Astrocyte (in vitro differentiated cells and primary cell): Measurements from ENCODE around the gene DPH6. TPM values are rescaled to one million over a fixed set of nuclear protein-coding genes. Genes with fewer than 3 reads are reported as not detected.
A peak's percentile ranks its signal among the peaks of the same experiment; 100 is the strongest.

ENCODE experiments used
- DNase-seq: peaks from one replicate; pipeline ENCODE4 v3.0.0-alpha.2; 2010; ENCODE audit warnings: low read depth
- FAIRE-seq: peaks from 2 replicates; lab custom pipeline; 2011; peaks lifted over from hg19 to GRCh38; lab: Jason Lieb, UNC
- H2AFZ ChIP-seq: 2 replicates; pipeline ENCODE4 v1.6.0; 2012; ENCODE audit warnings: low read depth, low read length, inconsistent platforms
- H3K27ac ChIP-seq: 2 replicates; pipeline ENCODE4 v1.5.1; 2011; ENCODE audit warnings: low read depth, low read length, inconsistent platforms
- H3K27me3 ChIP-seq: 2 replicates; pipeline ENCODE4 v1.6.0; 2011; ENCODE audit warnings: low read length, inconsistent platforms; ENCODE audit not compliant: insufficient read depth
- H3K36me3 ChIP-seq: 2 replicates; pipeline ENCODE4 v1.5.1; 2011; ENCODE audit warnings: low read length, inconsistent platforms; ENCODE audit not compliant: insufficient read depth
- H3K4me1 ChIP-seq: 2 replicates; pipeline ENCODE4 v1.5.1; 2011; ENCODE audit warnings: low read length, inconsistent platforms; ENCODE audit not compliant: insufficient read depth
- H3K4me2 ChIP-seq: 2 replicates; pipeline ENCODE4 v1.6.0; 2012; ENCODE audit warnings: low read length, inconsistent platforms
- H3K4me3 ChIP-seq: 2 replicates; pipeline ENCODE4 v1.5.1; 2011; ENCODE audit warnings: low read depth, mild to moderate bottlenecking, low read length, inconsistent platforms; ENCODE audit not compliant: insufficient read depth
- H3K79me2 ChIP-seq: 2 replicates; pipeline ENCODE4 v1.6.0; 2012; ENCODE audit warnings: mild to moderate bottlenecking, low read length, inconsistent platforms; ENCODE audit not compliant: insufficient read depth
- H3K9ac ChIP-seq: 2 replicates; pipeline ENCODE4 v1.6.0; 2012; ENCODE audit warnings: mild to moderate bottlenecking, low read length, inconsistent platforms
- H3K9me3 ChIP-seq: 2 replicates; pipeline ENCODE4 v1.5.1; 2012; ENCODE audit warnings: low read depth, mild to moderate bottlenecking, low read length, inconsistent platforms; ENCODE audit not compliant: insufficient read depth
- H4K20me1 ChIP-seq: 2 replicates; pipeline ENCODE4 v1.6.0; 2012; ENCODE audit warnings: low read length, inconsistent platforms; ENCODE audit not compliant: insufficient read depth
- H3K27ac Mint-ChIP-seq: one replicate; pipeline ENCODE4 v1.8.0; 2021; ENCODE audit warnings: mild to moderate bottlenecking, mixed read lengths; ENCODE audit not compliant: unreplicated experiment
- H3K27me3 Mint-ChIP-seq: one replicate; pipeline ENCODE4 v1.8.0; 2021; ENCODE audit warnings: low read depth, mixed read lengths; ENCODE audit not compliant: unreplicated experiment
- H3K36me3 Mint-ChIP-seq: one replicate; pipeline ENCODE4 v1.8.0; 2021; ENCODE audit warnings: low read depth, mixed read lengths; ENCODE audit not compliant: unreplicated experiment
- H3K4me1 Mint-ChIP-seq: one replicate; pipeline ENCODE4 v1.8.0; 2021; ENCODE audit warnings: low read depth, mixed read lengths; ENCODE audit not compliant: unreplicated experiment
- H3K4me3 Mint-ChIP-seq: one replicate; pipeline ENCODE4 v1.8.0; 2021; ENCODE audit warnings: mild to moderate bottlenecking, moderate library complexity, mixed read lengths; ENCODE audit not compliant: unreplicated experiment
- H3K9me3 Mint-ChIP-seq: one replicate; pipeline ENCODE4 v1.8.0; 2021; ENCODE audit warnings: mild to moderate bottlenecking, mixed read lengths; ENCODE audit not compliant: unreplicated experiment
- CTCF ChIP-seq: IDR thresholded peaks from 2 replicates; pipeline ENCODE4 v1.5.1; 2011; ENCODE audit warnings: low read depth, mild to moderate bottlenecking, inconsistent platforms, low read length, moderate library complexity; ENCODE audit not compliant: insufficient read depth
- EZH2 ChIP-seq: IDR thresholded peaks from 2 replicates; pipeline ENCODE4 v1.6.1; 2012; ENCODE audit warnings: mild to moderate bottlenecking, low read length, inconsistent platforms; ENCODE audit not compliant: insufficient read depth
- total RNA-seq: library from RNA; stranded (reverse); gene quantifications from 2 replicates; pipeline ENCODE4 v1.2.1, GENCODE V29; 2021

Gene DPH6
- total RNA-seq, 1 donor from 2014 or later, result 7.6 TPM

GRCh38 chr15:35486296-35486695 is 59.7 kb downstream of the DPH6 start:
- no peaks in the 10 kb centered on the region for H4K20me1 ChIP-seq
- H3K27ac Mint-ChIP-seq, result no peak overlapping the region
- no peak overlapping the region for H2AFZ ChIP-seq
- no peaks in the 10 kb centered on the region for H3K79me2 ChIP-seq
- no peak overlapping the region for H3K4me2 ChIP-seq
- TF ChIP-seq EZH2 (no peak), CTCF (no peak)
- no peaks in the 10 kb centered on the region for H3K27me3 ChIP-seq
- no peak overlapping the region for H3K4me3 Mint-ChIP-seq
- no peaks in the 10 kb centered on the region for H3K27me3 Mint-ChIP-seq
- H3K9me3 Mint-ChIP-seq, result peaks cover 21% of the 10 kb centered on the region
- H3K4me3 ChIP-seq, result no peak overlapping the region
- H3K36me3 Mint-ChIP-seq, result peaks cover 15% of the 10 kb centered on the region
- peaks cover 8% of the 10 kb centered on the region for H3K4me1 ChIP-seq
- peaks cover 5% of the 10 kb centered on the region for H3K9me3 ChIP-seq
- H3K4me1 Mint-ChIP-seq, result peaks cover 5% of the 10 kb centered on the region
- DNase-seq, result no peak
- FAIRE-seq, result no peak
- no peaks in the 10 kb centered on the region for H3K36me3 ChIP-seq
- no peak overlapping the region for H3K27ac ChIP-seq
- H3K9ac ChIP-seq, result no peak overlapping the region

- Mint-ChIP-seq H3K4me1 (peaks cover 5% of the 10 kb centered on the region), H3K9me3 (peaks cover 21% of the 10 kb centered on the region), H3K4me3 (no peak overlapping the region), H3K36me3 (peaks cover 15% of the 10 kb centered on the region), H3K27ac (no peak overlapping the region), H3K27me3 (no peaks in the 10 kb centered on the region)
- no peak overlapping the region for H3K4me2 ChIP-seq
- TF ChIP-seq CTCF (no peak), EZH2 (no peak)
- no peak overlapping the region for H3K9ac ChIP-seq
- DNase-seq, result no peak
- no peaks in the 10 kb centered on the region for H3K27me3 ChIP-seq
- peaks cover 5% of the 10 kb centered on the region for H3K9me3 ChIP-seq
- H3K4me3 ChIP-seq, result no peak overlapping the region
- no peak overlapping the region for H2AFZ ChIP-seq
- H3K27ac ChIP-seq, result no peak overlapping the region
- H3K4me1 ChIP-seq, result peaks cover 8% of the 10 kb centered on the region
- no peaks in the 10 kb centered on the region for H3K36me3 ChIP-seq
- peak; percentile 5 for FAIRE-seq
- no peaks in the 10 kb centered on the region for H4K20me1 ChIP-seq
- no peaks in the 10 kb centered on the region for H3K79me2 ChIP-seq
Observed at GRCh38 chr15:35485411-35485810, 60.6 kb downstream of the DPH6 start.

GRCh38 chr15:35484231-35484945 is 61.6 kb downstream of the DPH6 start:
- H4K20me1 ChIP-seq, result no peaks in the 10 kb centered on the region
- peaks cover 5% of the 10 kb centered on the region for H3K9me3 ChIP-seq
- H3K27ac ChIP-seq, result no peak overlapping the region
- FAIRE-seq (peak; percentile 13), DNase-seq (no peak)
- H3K4me1 ChIP-seq, result peaks cover 8% of the 10 kb centered on the region
- H3K27me3 ChIP-seq, result no peaks in the 10 kb centered on the region
- H3K4me1 Mint-ChIP-seq, result peaks cover 7% of the 10 kb centered on the region
- no peaks in the 10 kb centered on the region for H3K27me3 Mint-ChIP-seq
- no peak overlapping the region for H3K4me2 ChIP-seq
- no peak overlapping the region for H3K4me3 Mint-ChIP-seq
- no peaks in the 10 kb centered on the region for H3K36me3 ChIP-seq
- H3K27ac Mint-ChIP-seq, result no peak overlapping the region
- H3K9me3 Mint-ChIP-seq, result peaks cover 21% of the 10 kb centered on the region
- H2AFZ ChIP-seq, result no peak overlapping the region
- no peak for TF ChIP-seq EZH2
- TF ChIP-seq CTCF, result no peak
- no peak overlapping the region for H3K4me3 ChIP-seq
- peaks cover 15% of the 10 kb centered on the region for H3K36me3 Mint-ChIP-seq
- no peak overlapping the region for H3K9ac ChIP-seq
- no peaks in the 10 kb centered on the region for H3K79me2 ChIP-seq
